HG03135 (cell line): ENCODE data around the gene ALDH16A1.

ENCODE experiments used
- ATAC-seq: cut with Tn5 transposase; IDR thresholded peaks from one replicate; pipeline ENCODE4 v1.9.1; 2021; ENCODE audit warnings: mild to moderate bottlenecking, moderate library complexity; ENCODE audit not compliant: unreplicated experiment

ALDH16A1 gene

GRCh38 chr19:49423071-49423984, 29.7 kb upstream of the ALDH16A1 start, which contains the start of gene PTH2:
Gene PTH2 (minus strand): TSS chr19:49423441. CDS start chr19:49423339, 102 bp downstream.
- ATAC-seq = no peak

- no peak for ATAC-seq
These were observed 29.1 kb upstream of the ALDH16A1 start for GRCh38 chr19:49423985-49424303.

DNA sequence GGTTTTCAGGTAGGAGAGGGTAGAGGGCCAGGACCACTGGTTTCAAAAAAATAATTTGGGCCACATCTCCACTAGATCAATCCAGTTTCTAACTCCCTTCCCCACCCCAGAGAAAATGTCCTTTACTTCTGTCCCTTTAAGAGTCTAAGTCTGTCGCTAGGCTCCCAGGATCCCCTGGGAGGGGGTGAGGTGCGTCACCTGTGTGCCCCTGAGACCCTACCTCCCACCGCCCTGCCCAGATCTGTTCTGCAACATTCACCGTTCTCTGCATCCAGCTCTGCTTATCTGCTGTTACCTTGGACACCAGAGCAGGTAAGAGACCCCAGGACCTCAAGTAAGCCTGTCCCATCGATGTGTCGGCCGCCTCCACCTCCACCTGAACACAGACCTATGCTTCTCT, 27.8 kb upstream of the ALDH16A1 start, which contains the start of gene GFY:
Gene GFY (plus strand): TSS at position 211 of the 400 bp plus-strand sequence. CDS start 1,043 bp downstream, outside the sequence.
- no peak for ATAC-seq

DNA sequence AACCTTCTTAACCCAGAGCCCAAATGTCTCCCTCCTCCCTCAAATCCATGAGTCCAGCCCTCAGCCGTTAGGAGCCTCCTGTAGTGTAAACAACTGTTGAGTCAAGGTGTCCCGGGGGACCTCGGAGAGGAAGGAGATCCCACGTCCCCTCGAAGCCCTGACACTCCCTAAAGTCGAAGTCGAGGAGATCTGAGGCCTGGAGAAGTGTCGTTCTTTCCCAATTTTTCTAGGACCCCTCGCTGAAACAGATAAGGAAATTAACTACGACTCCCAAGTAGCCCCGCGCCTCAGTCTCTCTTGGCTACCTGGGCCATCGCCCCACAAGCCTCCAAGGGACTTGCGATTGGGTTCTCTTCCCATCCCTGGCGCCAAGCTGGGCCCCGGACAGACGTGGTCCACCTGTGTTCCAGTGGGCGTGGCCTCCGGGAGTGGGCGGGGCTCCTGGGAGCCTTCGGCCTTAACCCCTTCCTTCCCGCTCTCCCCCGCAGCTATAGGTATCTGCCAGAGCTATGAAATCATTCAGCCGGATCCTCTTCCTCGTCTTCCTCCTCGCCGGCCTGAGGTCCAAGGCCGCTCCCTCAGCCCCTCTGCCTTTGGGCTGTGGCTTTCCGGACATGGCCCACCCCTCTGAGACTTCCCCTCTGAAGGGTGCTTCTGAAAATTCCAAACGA, 27.0 kb upstream of the ALDH16A1 start:
- no peak for ATAC-seq

DNA sequence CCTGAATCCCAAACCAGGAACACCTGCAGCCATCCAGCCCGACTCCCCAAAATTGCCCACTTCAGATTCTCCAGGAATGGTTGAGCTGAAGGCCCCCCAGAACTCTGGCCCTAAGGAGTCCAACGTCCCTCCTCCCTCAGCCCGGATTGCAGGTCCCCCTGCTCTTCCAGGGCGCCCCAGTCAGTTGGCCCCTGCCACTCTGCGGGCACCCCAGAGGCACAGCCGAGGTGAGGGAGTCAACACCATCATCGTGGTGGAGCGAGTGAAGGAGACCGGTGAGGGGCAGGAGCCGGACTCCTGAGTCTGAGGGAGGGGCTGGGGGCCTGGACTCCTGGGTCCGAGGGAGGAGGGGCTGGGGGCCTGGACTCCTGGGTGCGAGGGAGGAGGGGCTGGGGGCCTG, 25.7 kb upstream of the ALDH16A1 start:
- ATAC-seq = no peak

DNA sequence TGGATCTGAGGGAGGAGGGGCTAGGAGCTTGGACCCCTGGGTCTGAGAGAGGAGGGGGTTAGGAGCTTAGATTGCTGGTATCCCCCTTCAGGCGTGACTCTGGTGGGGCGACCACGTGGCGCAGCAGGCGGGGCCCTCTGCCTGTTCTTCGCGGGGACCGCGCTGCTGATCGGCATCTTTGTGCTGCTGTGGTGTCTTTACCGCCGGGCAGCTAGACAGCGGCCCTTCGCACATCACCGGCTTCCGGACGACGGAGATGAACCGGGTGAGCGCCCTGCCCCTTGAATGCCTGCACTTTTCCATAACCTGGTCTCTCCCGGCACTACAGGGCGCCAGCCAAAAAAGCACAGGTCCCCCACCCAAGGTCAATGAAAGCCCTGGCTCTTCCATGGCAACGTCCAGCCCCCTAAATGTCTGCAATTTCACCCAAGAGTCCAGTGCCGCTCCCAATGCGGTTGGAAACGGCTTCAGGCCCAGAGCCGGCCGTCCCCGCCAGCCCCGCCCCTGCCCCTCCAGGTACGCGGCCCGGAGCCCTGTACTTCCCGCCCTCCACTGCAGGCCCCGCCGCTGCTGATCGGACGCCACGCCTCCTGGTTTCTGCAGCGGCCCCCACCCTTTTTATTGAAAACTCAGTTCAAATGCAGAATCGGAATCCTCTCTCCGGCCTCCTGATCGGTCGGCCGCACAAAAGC, 25.0 kb upstream of the ALDH16A1 start:
- ATAC-seq = no peak

DNA sequence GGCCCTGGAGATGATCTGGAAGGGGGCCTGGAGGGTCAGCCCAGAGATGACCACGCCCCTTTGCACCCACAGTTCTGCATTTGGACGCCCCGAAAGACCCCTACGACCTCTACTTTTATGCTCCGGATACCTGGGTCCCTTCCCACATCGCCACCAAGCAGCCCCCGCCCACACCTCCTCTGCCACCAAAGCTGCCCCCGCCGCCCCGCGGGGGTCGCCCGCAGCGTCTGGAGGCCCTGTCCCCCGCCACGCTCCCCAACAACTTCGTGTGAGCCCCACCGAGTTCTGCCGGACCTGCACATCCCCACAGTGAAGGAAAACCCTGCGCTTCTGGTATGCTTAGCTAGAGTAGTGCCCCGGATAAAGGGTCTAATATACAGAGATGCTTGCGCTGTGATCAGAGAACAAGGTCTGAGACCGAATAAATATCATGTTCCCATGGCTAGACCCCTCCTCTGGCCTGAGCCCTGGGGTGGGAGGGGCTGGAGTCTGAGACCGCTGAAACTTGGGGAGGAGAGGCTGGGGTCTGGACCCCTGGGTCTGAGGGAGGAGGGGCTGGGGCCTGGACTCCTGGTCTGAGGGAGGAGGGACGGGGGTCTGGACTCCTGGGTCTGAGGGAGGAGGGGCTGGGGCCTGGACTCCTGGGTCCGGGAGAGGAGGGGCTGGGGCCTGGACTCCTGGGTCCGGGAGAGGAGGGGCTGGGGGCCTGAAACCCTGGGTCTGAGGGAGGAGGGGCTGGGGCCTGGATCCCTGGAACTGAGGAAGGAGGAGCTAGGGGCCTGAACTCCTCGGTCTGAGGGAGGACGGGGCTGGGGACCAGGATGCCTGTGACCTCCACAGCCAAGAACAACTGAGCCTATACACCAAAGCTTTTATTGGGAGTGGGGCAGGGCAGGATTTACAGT, 24.2 kb upstream of the ALDH16A1 start:
- ATAC-seq = no peak

GRCh38 chr19:49430172-49430677, 22.8 kb upstream of the ALDH16A1 start:
- no peak for ATAC-seq

GRCh38 chr19:49430678-49431329, 22.2 kb upstream of the ALDH16A1 start:
- no peak for ATAC-seq

DNA sequence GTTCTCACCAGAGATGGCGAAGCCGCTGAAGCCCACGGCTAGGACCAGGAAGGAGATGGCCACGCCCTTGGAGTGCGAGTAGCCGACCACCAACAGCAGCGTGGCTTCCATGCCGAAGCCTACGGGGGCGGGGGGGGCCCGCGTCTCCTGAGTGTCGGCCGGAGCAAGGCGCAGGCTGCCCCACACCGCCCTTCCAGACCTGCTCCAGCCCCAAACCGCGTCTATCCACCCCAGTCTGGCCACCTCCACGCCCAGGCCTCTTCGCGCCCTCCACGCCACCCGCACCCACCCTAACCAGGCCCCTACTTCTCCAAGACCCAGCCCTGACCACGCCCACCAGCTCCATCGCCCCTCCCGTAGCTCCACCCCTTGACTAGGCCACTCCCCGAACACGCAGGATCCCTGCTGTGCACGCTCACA, 21.7 kb upstream of the ALDH16A1 start:
- ATAC-seq = no peak

GRCh38 chr19:49432141-49433073, 20.6 kb upstream of the ALDH16A1 start:
- no peak for ATAC-seq

- no peak for ATAC-seq
These were observed 19.7 kb upstream of the ALDH16A1 start for GRCh38 chr19:49433240-49433901.

DNA sequence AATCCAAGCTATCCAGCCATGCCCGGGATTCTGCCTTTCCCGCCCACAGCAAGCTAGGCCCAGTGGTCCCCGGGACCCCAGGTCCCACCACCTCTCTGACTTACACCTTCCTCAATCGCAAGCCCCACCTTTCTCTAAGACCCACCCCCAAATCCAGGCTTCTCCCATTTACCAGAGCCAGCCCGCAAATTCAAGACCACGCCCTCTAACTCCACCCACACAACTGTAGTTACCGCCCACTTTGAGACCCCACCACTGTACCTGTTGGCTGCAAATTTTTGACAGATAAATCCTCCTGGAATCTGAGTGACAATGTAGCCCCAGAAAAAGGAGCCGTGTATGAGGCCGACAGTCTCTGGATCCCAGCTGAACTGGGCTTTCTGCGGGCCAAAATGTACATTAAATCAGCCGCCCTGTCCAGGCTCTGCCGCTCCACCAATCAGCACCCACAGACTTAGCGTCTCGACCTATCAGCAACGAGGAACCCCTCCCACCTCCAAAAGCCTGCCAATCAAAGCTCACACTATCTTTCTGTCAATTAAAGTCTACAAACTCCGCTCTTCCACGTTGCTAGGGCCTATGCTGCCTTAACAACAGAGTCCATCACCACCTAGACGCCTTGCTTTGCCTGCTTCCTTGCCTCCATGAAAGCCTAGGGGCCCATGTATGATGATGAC, 18.0 kb upstream of the ALDH16A1 start:
- ATAC-seq = no peak

GRCh38 chr19:49435670-49436069, 17.4 kb upstream of the ALDH16A1 start:
- no peak for ATAC-seq

- ATAC-seq = no peak
These were observed 16.5 kb upstream of the ALDH16A1 start for GRCh38 chr19:49436381-49437017.

DNA sequence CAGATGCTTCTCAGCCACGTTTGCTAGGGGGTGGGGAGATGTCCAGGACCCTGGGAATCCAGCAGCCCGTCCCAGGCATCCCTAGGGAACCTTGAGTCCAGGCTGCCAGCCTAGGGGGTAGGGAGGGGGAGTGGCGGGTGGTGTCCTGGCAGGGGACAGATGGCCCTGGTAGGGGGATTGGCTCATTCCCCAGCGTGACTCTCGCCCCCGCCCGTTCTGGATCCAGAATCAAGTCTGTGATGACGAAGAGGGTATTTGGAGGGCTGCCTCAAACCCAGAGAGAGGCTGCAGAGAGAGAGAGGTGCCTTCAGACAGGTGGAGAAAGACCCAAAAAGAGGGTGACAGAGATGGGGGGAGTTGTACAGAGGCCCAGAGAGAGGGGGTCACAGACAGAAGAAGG, 15.8 kb upstream of the ALDH16A1 start:
- ATAC-seq = no peak

- ATAC-seq = no peak
These were observed 14.8 kb upstream of the ALDH16A1 start for GRCh38 chr19:49438261-49438660.
